SH-SY5Y (cell line): Measurements from ENCODE around the gene ABCA1.

Experiments used
- GATA2 ChIP-seq: IDR thresholded peaks from 2 replicates; pipeline ENCODE4 v1.6.1; 2011; ENCODE audit warnings: mild to moderate bottlenecking, low read depth, low read length
- GATA3 ChIP-seq: IDR thresholded peaks from 2 replicates; pipeline ENCODE4 v1.6.1; 2011; ENCODE audit warnings: low read depth, mild to moderate bottlenecking, low read length, moderate library complexity

ABCA1 gene

DNA sequence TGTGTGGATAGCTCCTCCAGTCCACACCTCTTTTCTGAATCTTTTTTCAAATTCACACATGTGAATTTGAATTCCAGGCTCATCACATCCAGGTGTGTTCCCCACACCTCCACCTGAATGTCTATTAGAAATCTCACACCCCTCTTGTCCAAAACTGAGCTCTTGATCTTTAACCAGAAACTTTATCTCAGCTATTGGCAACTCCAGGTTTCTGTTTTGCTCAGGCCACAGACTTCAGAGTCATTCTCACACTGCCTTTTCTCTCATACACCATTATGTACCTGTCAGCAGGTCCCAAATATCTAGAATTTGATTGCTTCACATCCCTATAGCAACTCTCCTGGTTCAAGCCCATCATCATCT is 152.4 kb downstream of the ABCA1 start:
- TF ChIP-seq GATA2, result no peak

- TF ChIP-seq GATA2 (no peak), GATA3 (no peak)
Observed at GRCh38 chr9:104774831-104775573, 153.0 kb downstream of the ABCA1 start.

- no peak for TF ChIP-seq GATA2
- no peak for TF ChIP-seq GATA3
Observed at GRCh38 chr9:104774132-104774531, 153.8 kb downstream of the ABCA1 start.

- TF ChIP-seq GATA2 (no peak), GATA3 (no peak)
Observed at GRCh38 chr9:104772714-104773510, 155.0 kb downstream of the ABCA1 start.

GRCh38 chr9:104769655-104770054 is 158.3 kb downstream of the ABCA1 start:
- TF ChIP-seq GATA2 (no peak), GATA3 (no peak)

- TF ChIP-seq GATA3 (no peak), GATA2 (no peak)
Observed at GRCh38 chr9:104767507-104767906, 160.4 kb downstream of the ABCA1 start.

GRCh38 chr9:104766025-104766424 is 161.9 kb downstream of the ABCA1 start:
- no peak for TF ChIP-seq GATA2
- TF ChIP-seq GATA3, result no peak

GRCh38 chr9:104765138-104765537 is 162.8 kb downstream of the ABCA1 start:
- TF ChIP-seq GATA2 (no peak), GATA3 (no peak)

- TF ChIP-seq GATA2 (no peak), GATA3 (no peak)
Observed at GRCh38 chr9:104758974-104759373, 169.0 kb downstream of the ABCA1 start.

GRCh38 chr9:104750185-104750767 is 177.7 kb downstream of the ABCA1 start:
- TF ChIP-seq GATA2, result no peak
- no peak for TF ChIP-seq GATA3

- TF ChIP-seq GATA3, result no peak
Observed at GRCh38 chr9:104748359-104749031, 179.5 kb downstream of the ABCA1 start.

- TF ChIP-seq GATA2, result no peak
Observed at GRCh38 chr9:104747565-104748358, 180.2 kb downstream of the ABCA1 start, which contains the start of gene NIPSNAP3A. TSS of gene NIPSNAP3A (plus strand) at chr9:104747683. CDS start at chr9:104747793, 110 bp downstream.

DNA sequence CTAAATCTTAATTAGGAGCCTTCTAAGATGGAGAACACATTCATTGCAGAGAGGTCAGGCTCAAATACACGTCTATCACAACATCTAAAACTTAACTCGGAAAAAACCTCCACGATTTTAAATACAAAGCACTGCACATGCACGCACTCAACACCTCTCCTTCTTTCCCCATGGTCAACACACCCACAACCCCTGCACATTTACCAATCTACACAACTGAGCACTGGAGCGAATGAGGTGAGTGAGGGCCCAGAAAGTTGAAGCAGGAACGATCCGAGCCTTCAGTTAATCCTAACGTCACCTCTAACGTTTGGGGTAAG is 180.8 kb downstream of the ABCA1 start:
- TF ChIP-seq GATA2, result no peak
- TF ChIP-seq GATA3, result no peak

DNA sequence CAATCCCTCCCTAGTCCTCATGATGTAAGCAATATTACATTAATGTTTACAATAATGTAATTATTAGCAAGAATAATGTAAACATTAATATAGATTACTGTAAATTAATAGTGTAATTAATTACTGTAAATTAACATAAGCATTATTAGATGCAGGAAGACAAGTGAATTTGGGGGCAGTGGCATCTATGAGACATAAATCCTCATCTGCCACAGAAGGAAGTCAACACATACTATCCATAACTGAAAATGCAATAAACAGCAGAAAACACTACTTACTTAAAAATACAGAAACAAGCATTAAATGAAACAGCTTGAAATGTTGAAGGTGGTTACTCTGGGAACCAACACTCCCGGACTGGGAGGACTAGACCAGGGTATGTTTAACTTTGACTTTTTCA is 181.2 kb downstream of the ABCA1 start:
- TF ChIP-seq GATA2, result no peak
- TF ChIP-seq GATA3, result no peak
